HG03025 (cell line): Measurements from ENCODE around the gene UBE2Q2.

ENCODE experiments used
- ATAC-seq: cut with Tn5 transposase; IDR thresholded peaks from one replicate; pipeline ENCODE4 v1.9.1; 2021; ENCODE audit warnings: mild to moderate bottlenecking, moderate library complexity; ENCODE audit not compliant: unreplicated experiment, low FRiP score

The UBE2Q2 gene

DNA sequence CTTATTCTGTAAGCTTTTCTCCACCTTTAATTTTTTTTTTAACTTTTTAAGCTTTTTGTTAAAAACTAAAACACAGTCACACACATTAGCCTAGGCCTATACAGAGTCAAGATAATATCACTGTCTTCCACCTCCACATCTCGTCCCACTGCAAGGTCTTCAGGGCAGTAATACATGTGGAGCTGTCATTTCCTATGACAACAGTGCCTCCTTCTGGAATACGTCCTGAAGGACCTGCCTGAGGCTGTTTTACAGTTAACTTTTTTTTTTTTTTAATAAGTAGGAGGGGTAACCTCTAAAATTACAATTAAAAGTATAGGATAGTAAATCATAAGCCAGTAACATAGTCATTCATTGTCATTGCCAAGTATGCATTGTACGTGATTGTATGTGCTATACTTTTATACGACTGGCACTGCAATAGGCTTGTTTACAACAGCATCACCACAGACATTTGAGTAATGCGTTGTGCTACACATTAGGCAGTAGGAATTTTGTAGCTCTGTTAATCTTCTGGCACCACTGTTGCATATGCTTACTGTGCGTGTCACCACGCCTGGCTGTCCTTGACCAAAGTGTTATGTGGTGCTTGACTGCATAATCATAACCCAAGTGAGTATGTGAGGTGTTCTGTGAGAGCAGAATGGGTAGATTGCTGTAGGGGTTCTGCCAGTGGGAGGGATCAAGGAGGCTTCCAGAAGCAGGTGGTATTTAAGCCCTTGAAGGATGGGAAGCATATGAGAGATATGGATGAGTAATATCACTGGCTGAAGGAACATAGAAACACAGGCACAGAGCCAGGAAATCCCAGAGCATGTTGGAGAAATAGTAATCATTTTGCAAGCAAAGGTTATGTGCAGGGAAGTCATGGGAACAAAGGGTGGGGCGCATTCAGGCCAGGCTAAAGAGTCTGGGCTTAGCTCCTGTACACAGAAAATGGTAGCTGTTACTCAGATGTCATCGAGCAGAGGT is 78.8 kb downstream of the UBE2Q2 start:
- ATAC-seq = no peak

DNA sequence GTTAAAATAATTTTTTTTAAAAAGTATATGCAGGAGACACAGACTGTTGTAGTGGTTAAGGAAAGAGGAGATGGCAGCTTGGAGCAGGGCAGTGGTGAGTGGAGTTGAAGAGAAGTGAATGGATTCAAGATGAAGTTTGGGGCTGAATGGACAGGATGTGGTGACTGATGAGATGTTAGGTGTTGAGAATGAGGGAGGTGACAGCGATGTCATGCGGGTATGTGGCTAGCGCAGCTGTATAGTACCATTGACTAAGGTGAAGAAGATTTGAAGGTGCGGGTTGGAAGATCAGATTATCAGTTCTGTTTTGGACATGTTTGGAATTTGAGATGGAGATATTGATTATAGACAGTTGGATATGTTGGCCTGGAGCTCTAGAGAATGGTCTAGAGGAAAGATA is 80.5 kb downstream of the UBE2Q2 start:
- no peak for ATAC-seq

DNA sequence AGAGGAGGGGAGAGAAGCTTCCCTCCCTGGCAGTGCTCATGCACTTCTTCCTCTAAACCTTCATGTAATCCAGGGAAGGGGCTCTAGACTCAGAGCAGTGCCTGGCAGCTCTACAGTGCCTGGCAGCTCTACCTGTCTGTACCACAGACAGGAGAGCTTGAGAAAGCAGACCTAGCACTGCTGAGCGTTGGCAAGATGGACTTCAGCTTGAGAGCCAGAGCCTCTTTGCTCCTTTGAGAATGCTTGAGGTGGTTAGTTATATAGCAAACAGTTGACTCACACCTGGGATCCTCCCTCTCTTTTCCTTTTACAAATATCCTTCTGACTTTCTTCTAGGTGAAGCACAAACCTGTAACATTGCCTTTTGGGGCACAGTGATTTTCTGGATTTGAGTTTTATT is 81.3 kb downstream of the UBE2Q2 start:
- ATAC-seq = no peak

DNA sequence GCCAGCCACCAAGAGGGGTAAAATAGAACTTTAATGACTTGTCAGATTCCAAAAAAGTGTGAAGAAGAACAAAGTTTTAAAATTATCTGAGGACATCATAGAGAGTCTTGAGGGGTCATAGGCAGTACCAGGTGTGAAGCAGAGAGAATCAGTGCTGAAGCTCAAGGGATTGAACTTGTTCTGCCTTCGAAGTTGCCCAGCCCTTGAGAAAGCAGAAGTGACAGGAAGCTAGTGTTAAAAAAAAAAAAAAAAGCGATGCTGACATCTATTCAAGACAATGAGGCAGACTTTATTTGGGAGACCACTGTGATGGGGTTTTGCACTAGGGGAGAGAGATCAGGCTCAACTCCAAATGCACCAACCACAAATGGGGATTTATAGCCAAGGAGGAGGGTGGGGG is 82.2 kb downstream of the UBE2Q2 start:
- ATAC-seq = no peak

DNA sequence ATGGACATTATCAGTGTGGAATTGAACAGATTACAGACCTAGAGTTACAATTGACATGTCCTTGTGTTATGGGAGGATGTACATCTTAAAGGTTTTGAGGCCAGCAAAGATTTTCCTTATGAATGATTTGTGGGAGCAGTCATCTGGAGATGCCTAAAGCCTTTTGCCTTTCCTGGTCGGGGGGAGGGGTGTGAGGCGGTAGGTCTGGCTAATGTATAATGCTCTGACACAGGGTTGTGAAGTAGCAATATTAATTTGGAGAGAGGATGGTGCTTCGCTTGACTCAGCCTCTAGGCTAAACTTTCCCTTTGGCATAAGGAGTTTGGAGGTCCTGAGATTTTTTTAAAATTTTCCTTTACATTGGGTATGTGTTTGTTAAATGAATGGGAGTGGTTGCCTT is 83.7 kb downstream of the UBE2Q2 start:
- ATAC-seq = no peak

DNA sequence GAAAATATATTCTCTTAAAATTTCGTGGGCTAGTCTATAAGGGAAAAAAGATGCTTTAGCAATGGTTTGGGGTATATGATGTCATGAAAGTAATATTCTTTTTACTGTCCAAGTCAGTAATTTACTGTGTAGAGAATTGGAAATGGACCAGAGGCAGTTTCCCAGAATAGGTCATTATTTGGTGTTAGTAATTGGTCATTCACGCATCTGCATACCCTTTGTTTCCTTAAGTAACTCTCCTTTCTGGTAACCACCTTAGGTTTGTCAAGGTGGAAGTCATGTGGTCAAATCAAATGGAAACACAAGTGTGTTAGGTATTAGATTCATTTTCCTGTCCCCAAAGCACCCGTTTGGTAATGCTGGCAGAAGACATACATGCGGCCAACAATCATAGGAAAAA is 84.4 kb downstream of the UBE2Q2 start:
- ATAC-seq = no peak

DNA sequence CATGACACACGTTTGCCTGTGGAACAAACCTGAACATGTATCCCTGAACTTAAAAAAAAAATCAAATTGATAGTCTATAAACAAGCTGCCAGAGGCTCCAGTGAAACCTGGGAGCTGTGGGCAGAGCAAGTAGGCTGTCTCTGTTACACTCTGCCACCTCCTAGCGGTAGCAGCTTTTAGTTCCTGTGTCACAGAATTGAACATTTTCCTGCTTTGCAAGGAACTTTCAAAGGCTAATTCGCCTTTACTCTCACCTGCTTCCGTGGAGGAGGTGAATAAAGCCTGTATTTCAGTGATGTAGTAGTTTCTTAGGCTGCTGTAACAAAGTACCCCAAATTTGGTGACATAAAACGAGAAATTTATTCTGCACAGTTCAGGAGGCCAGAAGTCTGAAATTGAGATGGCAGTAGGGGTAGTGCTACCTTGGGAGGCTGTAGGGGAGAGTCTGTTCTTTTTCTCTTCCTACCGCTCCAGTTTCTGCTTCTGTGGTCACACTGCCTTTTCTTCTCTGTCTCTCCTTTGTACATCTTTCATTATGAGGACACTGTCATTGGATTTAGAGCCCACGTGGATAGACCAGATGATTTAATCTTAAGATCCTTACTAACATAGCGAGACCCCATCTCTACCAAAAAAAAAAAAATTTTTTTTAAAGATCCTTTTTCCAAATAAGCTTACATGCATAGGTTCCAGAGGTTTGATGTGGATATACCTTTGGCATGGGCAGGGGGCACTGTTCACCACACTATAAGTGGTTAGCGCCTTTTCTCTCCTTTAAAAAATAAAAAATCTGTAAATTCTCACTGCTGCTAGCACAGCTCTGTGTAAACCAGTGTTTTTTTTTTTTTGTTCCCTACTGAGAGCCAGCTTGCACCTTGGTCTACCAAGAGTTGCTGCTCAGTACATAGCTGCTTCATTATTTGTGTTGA is 85.7 kb downstream of the UBE2Q2 start:
- ATAC-seq = no peak

DNA sequence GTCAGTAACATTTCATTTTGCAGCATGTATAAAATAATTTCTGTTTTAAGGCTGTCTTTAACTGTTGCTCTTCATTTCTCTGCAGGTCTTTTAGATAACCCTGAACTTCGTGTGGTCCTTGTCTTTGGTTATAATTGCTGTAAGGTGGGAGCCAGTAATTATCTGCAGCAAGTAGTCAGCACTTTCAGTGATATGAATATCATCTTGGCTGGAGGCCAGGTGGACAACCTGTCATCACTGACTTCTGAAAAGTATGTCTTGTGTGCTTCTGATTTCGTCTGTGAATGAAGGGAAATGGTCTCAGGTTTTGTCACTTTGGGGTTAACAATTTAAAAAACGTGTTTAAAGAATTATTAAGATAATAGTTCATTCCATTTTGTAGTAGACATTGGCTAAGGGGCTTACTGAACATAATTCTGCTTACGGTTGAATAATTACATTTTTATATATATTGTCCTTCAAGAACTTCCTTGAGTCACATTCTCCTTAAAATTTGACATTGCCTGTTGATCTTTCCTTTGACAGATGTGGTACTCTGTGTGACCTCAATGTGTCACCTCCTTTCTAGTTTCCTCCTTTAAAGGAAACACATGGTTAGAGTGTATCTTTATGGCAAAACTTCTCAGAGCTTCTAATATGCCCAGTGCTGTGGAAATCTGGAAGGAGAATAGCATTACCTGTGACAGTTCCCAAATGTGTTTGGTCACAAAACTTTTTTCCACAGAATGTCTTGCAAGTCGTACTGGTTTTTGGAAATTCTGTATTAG is 86.7 kb downstream of the UBE2Q2 start:
- no peak for ATAC-seq

DNA sequence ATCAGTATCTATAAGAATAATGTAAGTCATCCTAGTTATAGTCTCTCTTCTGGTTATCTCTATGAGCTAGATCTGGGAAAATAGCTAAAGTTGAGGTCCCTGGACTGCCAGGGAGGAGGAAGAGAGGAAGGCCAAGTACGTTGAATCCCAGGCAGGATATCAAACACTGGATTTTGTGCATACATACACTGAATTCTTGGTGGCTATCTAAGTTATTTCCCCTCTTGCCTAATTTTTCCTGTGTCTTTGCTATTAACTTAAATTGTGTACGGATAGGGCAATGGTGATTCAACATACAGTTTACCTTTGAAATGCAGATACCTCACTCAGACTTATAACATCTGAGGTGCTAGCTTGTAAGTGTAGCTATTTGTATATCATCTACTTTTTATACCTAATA is 87.6 kb downstream of the UBE2Q2 start:
- ATAC-seq = no peak

DNA sequence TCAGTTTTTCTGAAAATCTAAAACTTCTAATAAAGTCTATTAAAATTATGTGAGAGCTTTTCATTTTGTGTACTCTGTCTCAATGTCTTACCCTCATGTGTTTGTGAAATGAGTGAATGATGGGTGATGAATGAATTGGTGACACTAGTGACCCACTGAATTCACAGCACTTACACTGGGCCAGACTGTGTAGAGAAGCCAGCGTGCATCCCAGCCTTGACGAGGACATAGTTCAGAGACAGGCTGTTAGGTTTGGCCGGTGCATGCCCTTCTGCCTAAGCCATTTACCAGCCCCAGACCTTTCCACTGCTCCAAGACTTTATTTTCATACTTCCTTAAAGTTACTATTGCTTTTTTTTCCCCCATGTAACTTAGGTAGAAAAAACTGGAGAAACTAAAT is 99.2 kb downstream of the UBE2Q2 start:
- no peak for ATAC-seq

DNA sequence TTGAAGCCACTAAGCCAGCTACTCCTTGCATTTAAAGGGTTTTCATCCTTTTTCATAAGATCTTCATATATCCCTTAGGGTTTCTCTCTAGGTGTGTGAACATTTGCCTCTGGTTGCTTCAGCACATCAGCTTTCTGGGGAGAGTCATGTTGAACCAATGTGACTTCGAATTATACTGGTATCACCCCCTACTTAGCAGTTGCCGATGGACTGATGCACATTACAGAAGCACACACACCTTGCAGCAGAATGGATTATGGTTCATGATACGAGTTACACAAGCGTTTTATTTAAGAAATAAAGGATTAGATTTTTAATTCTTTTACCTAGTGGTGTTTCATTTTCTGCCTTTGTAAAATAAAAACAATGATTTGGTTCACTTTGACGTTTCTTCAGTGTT is 100.0 kb downstream of the UBE2Q2 start:
- no peak for ATAC-seq

DNA sequence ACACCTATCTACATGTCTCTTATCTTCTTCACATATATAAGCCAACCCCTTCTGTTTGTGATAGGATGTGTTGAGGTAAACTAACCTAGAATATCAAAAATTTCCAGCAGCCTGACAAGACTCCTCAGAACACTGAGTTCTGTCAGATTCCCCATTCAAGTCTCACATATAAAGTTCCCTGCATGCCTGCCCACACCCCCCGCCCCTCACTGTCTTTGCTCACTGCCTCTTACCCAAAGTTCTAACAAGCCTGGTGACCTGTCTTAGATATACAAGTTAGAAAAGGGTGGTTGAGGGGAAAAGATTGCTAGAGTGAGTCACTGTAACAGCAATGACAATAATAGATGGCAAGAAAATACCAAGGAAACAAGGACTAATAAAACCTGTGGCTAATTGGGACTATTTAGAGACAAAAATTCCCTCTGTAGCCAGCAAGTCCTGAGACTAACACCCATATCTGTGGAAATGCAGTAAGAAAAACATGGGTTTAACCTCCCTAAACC is 100.5 kb downstream of the UBE2Q2 start:
- no peak for ATAC-seq

DNA sequence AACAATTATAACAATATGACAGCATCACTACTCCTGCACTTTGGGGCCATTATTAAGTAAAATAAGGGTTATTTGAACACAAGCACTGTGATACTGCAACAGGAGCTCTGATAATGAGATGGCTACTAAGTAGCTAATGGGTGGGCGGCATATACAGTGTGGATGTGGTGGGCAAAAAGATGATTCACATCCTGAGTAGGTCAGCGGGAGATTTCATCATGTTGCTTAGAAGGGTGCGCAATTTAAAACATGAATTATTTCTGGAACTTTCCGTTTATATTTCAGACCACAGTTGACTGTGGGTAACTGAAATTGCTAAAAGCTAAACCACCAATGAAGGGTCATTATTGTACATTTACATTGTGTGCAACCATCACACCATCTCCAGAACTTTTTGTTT is 102.7 kb downstream of the UBE2Q2 start:
- ATAC-seq = no peak

DNA sequence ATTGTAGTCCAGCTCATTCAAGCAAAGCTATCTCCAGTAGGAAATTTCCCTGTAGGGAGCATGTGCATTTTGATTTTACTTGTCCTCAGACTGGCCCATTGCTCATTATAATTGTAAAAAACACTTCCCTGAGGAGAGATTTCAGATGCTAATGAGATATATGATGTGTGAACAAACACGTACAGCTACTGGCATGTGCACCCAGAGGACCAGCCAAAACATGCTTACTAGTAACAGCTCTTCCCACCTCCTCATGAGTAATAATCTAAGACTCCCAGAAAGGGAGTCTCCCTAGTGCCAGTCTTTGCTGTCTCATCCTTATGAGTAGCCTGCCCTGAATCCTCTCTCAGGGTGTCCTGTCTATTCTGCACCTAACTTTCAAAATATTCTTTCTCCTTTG is 103.8 kb downstream of the UBE2Q2 start:
- ATAC-seq = no peak

DNA sequence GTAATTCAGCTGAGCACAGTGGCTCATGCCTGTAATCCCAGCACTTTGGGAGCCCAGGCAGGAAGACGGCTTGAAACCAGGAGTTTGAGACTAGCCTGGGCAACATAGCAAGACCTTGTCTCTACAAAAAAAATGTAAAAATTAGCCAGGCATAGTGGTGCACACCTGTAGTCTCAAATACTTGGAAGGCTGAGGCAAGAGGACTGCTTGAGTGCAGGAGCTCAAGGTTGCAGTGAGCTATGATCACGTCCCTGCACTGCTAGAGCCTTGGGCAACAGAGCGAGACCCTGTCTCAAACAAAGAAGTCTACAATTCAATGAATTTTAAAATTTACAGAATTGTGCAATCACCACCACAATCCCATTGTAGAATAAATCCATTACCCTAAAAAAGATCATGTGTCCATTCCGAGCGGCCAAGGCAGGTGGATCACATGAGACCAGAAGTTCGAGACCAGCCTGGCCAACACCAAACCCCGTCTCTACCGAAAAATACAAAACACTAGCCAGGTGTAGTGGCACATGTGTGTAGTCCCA is 105.6 kb downstream of the UBE2Q2 start:
- ATAC-seq = no peak
